Pons (tissue), 1 donor: Measurements from ENCODE around the gene CC2D1B.
"Not testable (repeated sequence)": the region's sequence is repeated elsewhere in the genome, so short reads cannot be mapped to it uniquely, and the experiment has no call there.

Experiments
- DNase-seq: peaks from one replicate; pipeline ENCODE4 v3.0.0-alpha.2; 2016; ENCODE audit warnings: low spot score

CC2D1B gene, protein sequence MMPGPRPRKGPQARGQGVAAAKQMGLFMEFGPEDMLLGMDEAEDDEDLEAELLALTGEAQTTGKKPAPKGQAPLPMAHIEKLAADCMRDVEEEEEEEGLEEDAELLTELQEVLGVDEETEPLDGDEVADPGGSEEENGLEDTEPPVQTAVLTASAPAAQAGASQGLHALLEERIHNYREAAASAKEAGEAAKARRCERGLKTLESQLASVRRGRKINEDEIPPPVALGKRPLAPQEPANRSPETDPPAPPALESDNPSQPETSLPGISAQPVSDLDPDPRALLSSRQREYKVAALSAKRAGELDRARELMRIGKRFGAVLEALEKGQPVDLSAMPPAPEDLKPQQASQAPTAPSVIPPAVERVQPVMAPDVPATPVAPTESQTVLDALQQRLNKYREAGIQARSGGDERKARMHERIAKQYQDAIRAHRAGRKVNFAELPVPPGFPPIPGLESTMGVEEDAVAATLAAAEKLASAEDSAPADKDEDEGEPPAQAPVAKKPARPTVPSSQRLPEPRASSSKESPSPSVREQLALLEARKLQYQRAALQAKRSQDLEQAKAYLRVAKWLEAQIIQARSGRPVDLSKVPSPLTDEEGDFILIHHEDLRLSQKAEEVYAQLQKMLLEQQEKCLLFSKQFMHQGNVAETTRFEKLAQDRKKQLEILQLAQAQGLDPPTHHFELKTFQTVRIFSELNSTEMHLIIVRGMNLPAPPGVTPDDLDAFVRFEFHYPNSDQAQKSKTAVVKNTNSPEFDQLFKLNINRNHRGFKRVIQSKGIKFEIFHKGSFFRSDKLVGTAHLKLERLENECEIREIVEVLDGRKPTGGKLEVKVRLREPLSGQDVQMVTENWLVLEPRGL

DNA sequence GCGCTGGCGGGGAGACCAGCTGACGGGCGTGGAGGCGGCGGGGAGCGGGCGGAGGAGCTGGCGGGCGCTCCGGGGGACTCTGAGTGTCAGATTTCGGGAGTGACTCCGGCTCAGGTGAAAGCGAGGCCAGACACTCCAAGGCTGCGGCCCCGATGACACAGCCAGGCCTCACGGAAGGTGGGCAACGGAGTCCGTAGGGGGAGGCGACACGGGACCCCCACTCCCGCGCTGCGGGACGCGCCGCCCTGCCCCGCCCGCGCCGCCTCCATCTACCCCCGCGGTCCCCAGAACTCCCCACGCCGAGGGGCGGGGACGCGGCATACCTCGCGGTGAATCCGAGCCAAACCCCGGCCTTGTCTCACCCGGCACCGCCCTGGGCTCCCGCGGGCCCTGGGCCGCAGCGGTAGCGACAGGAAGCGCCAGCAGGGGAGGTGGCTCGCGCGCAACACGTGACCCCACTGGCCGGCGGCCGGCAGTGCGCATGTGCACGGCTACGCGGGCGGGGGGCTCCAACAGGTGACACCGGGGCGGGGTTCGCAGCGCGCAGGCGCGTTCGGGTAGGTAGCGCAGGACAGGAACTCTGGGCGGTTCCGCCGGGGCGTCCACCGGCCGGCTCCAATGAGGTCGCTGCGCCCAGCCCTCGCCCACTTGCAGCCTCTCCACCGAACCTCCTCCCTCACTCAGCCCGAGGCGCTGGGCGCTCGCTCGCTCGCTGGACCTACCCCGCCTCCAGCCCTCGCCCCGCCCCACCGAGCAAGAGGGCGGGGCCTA is at the start of gene CC2D1B:
Gene CC2D1B (minus strand): TSS at position 460 of the 771 bp plus-strand sequence. CDS start 1,585 bp downstream, outside the sequence.
- DNase-seq: peak; percentile 92

DNA sequence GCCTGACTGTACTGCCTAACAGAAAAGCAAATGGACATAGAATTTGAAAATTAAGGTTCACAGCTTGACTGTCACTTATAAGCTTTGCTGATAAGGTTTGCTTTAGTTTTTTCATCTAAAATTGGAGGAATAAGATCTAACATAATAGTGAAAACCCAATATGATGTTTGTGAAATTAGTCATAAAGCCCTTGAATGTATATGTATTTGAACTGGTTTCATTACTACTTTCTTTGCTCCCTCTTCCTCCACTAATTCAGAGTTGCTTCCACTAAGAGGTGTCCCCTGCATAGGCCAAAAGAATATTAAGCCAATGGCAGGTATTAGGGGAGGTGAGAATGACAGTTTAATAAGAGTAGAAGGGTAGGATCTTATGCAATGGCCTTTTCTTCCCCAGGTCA is 48.9 kb upstream of the CC2D1B start:
- DNase-seq: no peak

DNA sequence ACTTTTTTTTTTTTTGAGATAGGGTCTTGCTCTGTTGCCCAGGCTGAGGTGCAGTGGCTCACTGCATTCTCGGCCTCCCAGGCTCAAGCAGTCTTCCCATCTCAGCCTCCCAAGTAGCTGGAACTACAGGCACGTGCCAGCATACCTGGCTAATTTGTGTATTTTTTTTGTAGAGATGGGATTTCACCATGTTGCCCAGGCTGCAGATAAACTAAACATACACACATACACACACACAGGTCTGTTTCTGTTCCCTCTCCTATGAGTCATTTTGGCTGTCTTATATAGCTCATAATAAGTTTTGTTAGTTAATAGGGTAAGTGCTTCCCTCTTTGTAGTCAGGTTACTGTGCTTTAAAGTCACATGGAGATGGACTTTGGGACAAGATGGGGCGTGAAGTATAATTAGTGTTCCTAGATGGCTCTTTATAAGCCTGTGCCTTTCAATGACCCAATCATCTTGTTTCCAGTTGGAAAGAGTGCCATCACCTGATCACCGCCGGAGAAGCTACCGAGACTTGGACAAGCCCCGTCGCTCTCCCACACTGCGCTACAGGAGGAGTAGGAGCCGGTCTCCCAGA is 47.5 kb upstream of the CC2D1B start:
- DNase-seq: no peak

DNA sequence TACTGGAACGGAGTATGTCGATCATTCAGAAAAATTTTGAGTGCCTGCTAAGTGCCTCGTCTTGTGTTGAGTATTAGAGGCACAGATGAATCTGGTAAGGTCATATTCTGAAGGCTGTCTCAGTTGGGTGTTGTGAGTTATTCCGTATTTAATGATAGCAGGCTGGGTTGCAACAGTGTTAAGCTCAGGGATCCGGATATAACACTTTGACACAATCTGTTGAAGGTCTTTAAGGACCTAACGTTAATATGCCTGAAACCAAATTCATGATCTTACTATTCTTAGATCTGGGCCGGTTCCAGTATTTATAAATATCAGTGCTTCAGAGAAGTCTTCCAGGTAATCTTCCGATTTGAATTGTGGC is 39.0 kb upstream of the CC2D1B start:
- DNase-seq: no peak

DNA sequence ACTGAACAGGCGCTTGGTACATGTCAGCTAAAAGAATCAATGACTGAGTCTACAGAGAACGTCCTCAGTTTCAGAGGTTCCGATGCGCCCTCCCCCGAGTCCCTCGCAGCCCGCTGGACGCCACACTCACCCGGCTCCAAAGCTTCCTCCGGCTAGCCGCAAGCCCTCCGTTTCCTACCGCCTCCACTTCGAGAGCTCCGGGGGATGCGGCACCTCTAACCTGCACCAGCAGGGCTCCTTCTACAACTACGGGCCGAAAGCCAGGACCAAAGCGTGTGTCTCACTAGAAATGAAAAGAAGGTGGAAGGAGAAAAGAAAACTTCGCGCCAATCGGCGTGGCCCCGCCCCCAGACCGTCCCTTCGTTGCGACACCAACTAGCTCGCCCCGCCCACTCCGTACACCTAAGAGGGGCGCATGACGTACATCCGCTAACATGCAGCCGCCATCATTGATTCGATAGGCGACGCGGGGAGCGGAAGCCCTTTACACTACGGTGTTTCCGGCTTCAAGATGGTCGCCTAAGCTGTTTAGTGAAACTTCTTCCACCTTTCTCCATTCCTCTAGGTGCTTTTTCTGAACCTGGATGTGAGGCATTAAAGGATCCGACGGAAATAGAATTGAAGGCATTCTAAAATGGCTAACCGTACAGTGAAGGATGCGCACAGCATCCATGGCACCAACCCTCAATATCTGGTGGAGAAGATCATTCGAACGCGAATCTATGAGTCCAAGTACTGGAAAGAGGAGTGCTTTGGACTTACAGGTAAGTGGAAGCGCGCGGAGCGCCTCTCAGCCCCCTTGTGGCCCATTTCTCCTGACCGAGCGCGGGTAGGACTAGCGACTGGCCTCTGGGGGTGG is 38.3 kb upstream of the CC2D1B start, which contains the start of the genes ORC1 and PRPF38A:
Gene ORC1 (minus strand): TSS at position 308 of the 859 bp plus-strand sequence. CDS start 2,200 bp downstream, outside the sequence.
Gene PRPF38A (plus strand): TSS at position 487 of the 859 bp plus-strand sequence. CDS start 148 bp downstream, at position 635.
- DNase-seq: peak; percentile 98

GRCh38 chr1:52403566-52404115 is 37.6 kb upstream of the CC2D1B start:
- peak; percentile 11 for DNase-seq

- DNase-seq: no peak
These were observed 36.8 kb upstream of the CC2D1B start for GRCh38 chr1:52402860-52403240.

GRCh38 chr1:52400131-52400530 is 34.1 kb upstream of the CC2D1B start:
- DNase-seq: no peak

DNA sequence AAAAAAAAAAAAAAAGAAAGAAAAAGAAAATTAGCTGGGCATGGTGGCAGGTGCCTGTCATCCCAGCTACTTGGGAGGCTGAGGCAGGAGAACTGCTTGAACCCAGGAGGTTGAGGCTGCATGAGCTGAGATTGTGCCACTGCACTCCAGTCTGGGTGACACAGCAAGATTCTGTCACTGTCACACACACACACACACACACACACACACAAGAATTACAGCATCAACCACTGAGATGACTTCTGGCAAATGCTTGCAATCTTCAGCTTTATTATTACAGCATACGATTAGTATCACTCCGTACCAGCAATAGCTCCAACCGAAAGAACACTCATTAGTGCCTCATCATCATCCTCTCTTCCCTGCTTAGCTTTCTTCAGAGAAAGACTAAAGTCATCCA is 33.6 kb upstream of the CC2D1B start:
- no peak for DNase-seq

DNA sequence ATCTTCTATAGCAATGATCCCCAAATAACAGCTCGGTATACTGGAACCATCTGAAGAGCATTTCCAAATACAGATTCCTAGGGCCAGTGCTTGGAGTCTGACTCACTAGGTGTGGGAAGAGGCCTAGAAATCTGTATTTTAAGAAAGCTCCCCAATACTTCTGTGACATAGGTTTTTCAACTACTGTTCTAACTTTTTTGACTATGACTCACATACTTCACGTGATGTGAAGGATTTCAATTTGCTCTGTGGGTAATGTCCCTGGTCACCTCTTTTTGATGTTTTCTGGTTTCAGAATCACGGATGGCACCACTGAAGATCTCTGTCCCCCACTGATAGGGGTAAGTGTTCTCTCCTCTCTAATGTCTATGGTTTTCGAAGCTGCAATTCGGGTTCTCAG is 27.2 kb upstream of the CC2D1B start:
- no peak for DNase-seq

- DNase-seq: no peak
These were observed 20.5 kb upstream of the CC2D1B start for GRCh38 chr1:52386458-52386857.

- no peak for DNase-seq
These were observed 19.4 kb upstream of the CC2D1B start for GRCh38 chr1:52385376-52385775.

DNA sequence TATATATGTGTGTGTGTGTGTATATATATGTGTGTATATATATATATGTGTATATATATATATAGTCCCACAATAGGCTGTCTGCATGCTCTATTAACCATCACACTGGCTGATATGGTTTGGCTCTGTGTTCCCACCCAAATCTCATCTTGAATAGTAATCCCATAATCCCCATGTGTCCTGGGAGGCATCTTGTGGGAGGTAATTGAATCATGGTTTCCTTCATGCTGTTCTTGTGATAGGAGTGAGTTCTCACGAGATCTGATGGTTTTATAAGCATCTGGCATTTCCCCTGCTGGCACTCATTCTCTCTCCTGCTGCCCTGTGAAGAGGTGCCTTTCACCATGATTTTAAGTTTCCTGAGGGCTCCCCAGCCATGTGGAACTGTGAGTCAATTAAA is 3.8 kb upstream of the CC2D1B start:
- DNase-seq: not testable (repeated sequence)

DNA sequence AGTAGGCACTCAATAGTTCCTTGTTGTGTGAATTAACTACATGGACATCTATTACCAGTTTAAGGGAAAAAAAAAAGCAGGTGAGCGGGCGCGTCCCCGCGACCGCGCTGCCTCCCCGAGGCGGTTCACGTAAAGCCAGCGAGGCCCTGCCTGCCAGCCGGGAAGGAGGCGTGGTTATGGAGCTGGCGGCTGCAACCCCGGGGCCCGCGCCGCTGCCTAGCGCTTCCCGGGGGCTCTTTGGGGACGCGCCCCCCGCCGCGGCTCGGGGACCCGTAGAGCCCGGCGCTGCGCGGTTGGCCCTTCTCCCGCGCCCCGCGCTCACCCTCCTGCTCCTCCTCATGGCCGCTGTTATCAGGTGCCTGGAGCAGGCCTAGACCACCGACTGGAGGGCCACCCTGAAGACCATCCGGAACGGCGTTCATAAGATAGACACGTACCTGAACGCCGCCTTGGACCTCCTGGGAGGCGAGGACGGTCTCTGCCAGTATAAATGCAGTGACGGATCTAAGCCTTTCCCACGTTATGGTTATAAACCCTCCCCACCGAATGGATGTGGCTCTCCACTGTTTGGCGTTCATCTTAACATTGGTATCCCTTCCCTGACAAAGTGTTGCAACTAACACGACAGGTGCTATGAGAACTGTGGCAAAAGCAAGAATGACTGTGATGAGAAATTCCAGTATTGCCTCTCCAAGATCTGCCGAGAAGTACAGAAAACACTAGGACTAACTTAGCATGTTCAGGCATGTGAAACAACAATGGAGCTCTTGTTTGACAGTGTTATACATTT is 2.6 kb upstream of the CC2D1B start:
- no peak for DNase-seq

GRCh38 chr1:52367272-52367671 is 1.3 kb upstream of the CC2D1B start:
- DNase-seq: no peak

- DNase-seq: no peak
These were observed 467 bp upstream of the CC2D1B start for GRCh38 chr1:52366517-52366827.

DNA sequence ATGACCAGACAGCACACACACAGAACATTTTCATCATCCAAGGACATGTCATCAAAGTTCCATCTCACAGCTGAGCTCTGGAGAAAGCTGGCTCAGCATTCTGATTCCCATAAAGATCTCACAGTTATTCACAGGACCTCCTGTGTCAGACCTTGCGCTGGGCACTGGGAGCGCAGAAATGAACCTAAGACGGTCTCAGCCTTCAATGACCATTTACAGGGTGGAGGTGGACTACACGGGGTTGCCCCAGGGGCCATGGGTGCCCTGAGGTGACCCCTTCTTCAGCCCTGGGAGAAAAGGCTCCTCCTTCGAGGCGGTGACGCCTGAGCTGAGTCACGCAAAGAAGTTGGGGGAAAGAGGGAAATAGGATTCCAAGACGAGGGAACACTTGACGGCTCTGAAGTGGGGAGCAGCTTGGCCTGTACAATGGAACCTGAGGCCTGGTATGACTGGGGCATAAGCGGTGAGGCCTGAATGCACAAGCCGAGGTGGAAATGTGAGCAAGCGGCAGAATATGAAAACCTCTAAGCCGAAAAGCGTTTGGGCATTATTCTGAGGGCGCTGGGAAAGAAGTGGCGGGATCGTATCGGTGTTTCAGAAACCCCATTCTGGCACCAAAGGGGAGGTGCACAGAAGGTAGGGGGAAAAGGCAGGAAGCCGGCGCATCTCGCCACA is 797 bp downstream of the CC2D1B start:
- peak; percentile 52 for DNase-seq

- DNase-seq: no peak
These were observed 1.7 kb downstream of the CC2D1B start for GRCh38 chr1:52364235-52364839.

DNA sequence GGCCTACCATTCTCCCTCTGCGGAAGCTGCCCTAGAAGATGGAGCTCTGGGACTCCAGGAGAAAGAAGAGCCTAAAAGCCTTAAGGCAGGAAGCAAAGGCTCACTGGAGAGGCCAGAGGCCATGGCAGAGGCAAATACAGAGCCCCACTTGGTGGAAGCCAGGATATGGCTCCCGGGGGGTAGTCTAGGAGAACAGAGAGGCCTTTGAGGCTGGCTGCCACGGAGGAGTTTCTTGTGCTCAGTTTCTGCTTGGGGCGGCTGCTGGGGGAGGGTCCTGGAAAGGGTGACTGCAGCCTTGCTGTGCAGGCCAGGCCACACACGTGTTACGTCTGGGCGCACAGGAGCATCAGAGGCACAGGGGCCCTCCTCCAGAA is 5.4 kb downstream of the CC2D1B start:
- DNase-seq: no peak
